IMR-90 (cell line): ENCODE measurements around the gene KIAA0232.
"Not testable (repeated sequence)": the region's sequence is repeated elsewhere in the genome, so short reads cannot be mapped to it uniquely, and the experiment has no call there.

Experiments
- BHLHE40 ChIP-seq: fragments of 150-350 bp; IDR thresholded peaks from 2 replicates; pipeline ENCODE4 v1.6.1; 2016; ENCODE audit warnings: mild to moderate bottlenecking, low read depth, low read length
- CEBPB ChIP-seq: IDR thresholded peaks from 2 replicates; pipeline ENCODE4 v1.6.1; 2012; ENCODE audit warnings: low read depth, low read length, improper control_type of control experiment
- CHD1 ChIP-seq: IDR thresholded peaks from 2 replicates; pipeline ENCODE4 v1.6.1; 2012; ENCODE audit warnings: low read depth, low read length, improper control_type of control experiment
- FOS ChIP-seq: fragments of 150-350 bp; IDR thresholded peaks from 2 replicates; pipeline ENCODE4 v1.6.1; 2016; ENCODE audit warnings: low read depth, low read length
- MAZ ChIP-seq: IDR thresholded peaks from 2 replicates; pipeline ENCODE4 v1.6.1; 2012; ENCODE audit warnings: low read depth, mild to moderate bottlenecking, low read length, improper control_type of control experiment, moderate library complexity, borderline replicate concordance
- POLR2A ChIP-seq: IDR thresholded peaks from 2 replicates; pipeline ENCODE4 v1.6.1; 2012; ENCODE audit warnings: mild to moderate bottlenecking, low read depth, low read length
- TF ChIP-seq, protein P1 (sequence below): conservative IDR thresholded peaks from 2 replicates; pipeline ENCODE4 v1.5.1; 2012; ENCODE audit warnings: mild to moderate bottlenecking, low read depth, low read length, improper control_type of control experiment

DNA sequence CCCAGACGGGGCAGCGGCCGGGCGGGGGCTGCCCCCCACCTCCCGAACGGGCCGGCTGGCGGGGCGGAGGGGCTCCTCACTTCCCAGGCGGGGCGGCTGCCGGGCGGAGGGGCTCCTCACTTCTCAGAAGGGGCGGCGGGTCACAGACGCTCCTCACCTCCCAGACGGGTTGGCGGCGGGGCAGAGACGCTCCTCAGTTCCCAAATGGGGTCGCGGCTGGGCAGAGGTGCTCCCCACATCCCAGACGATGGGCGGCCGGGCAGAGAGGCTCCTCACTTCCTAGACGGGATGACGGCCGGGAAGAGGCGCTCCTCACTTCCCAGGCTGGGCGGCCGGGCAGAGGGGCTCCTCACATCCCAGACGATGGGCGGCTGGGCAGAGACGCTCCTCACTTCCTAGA, 54.6 kb downstream of the KIAA0232 start:
- TF ChIP-seq, protein P1, sequence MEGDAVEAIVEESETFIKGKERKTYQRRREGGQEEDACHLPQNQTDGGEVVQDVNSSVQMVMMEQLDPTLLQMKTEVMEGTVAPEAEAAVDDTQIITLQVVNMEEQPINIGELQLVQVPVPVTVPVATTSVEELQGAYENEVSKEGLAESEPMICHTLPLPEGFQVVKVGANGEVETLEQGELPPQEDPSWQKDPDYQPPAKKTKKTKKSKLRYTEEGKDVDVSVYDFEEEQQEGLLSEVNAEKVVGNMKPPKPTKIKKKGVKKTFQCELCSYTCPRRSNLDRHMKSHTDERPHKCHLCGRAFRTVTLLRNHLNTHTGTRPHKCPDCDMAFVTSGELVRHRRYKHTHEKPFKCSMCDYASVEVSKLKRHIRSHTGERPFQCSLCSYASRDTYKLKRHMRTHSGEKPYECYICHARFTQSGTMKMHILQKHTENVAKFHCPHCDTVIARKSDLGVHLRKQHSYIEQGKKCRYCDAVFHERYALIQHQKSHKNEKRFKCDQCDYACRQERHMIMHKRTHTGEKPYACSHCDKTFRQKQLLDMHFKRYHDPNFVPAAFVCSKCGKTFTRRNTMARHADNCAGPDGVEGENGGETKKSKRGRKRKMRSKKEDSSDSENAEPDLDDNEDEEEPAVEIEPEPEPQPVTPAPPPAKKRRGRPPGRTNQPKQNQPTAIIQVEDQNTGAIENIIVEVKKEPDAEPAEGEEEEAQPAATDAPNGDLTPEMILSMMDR: not testable (repeated sequence)
- TF ChIP-seq CHD1, POLR2A, CEBPB, FOS, MAZ, BHLHE40: not testable (repeated sequence)
